Gastrocnemius medialis (tissue), 4 donors: ENCODE data around the gene SORL1.

ENCODE experiments used
- POLR2A ChIP-seq, 2 donors: fragments of 450-650 bp; IDR thresholded peaks; one replicate each; pipeline ENCODE4 v1.6.1; 2017; ENCODE audit warnings: antibody characterized with exemption in 2 of 2, mild to moderate bottlenecking in 2 of 2, moderate library complexity in 2 of 2
- TF ChIP-seq, protein P1 (sequence below), 5 experiments: fragments of 450-650 bp in 3 of 5; fragments of 200-600 bp in 2 of 5; sonication (generic) in 2 of 5; IDR thresholded peaks in 4 of 5; conservative IDR thresholded peaks in 1 of 5; 1 replicate in 4 of 5; 2 replicates in 1 of 5; pipeline ENCODE4 v1.5.1; 2016 to 2019; ENCODE audit warnings: antibody characterized with exemption in 5 of 5, mild to moderate bottlenecking in 3 of 5, moderate library complexity in 3 of 5

DNA sequence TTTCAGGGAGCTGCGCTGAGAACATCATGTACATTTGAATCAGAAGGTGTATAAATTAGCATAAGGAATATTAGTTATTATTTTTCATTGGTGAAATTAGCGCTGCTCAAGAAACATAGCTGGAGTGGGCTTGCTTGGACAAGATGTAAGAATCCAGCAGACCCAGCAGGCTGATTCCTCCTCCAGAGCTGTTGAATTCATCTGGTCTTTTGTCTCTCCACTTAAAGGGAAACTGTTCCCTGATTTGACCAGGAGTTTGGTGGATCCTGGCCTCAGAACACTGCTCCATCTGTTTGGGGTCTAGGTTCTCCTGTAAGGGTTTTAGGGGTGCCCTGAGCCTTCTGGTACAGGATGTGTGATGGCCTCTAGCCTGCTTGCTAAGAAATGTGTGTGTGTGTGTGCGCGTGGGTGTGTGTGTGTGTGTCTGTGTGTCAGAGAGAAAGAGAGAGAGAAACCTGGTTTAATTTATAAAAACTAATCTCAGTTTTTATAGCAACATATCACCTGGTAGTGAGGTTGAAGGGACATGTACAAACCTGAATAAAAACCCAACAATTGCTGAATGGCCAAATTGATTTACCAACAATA lies 8.3 kb upstream of the SORL1 start:
- TF ChIP-seq, protein P1, sequence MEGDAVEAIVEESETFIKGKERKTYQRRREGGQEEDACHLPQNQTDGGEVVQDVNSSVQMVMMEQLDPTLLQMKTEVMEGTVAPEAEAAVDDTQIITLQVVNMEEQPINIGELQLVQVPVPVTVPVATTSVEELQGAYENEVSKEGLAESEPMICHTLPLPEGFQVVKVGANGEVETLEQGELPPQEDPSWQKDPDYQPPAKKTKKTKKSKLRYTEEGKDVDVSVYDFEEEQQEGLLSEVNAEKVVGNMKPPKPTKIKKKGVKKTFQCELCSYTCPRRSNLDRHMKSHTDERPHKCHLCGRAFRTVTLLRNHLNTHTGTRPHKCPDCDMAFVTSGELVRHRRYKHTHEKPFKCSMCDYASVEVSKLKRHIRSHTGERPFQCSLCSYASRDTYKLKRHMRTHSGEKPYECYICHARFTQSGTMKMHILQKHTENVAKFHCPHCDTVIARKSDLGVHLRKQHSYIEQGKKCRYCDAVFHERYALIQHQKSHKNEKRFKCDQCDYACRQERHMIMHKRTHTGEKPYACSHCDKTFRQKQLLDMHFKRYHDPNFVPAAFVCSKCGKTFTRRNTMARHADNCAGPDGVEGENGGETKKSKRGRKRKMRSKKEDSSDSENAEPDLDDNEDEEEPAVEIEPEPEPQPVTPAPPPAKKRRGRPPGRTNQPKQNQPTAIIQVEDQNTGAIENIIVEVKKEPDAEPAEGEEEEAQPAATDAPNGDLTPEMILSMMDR (IDR thresholded peaks at IDR 0.05 in 4 of 5, conservative IDR thresholded peaks at IDR 0.05 in 1 of 5) = no peak
- TF ChIP-seq POLR2A (IDR thresholded peaks at IDR 0.05) = no peak
